Measurements from ENCODE around the gene ZFP69B.
A peak's percentile ranks its signal among the peaks of the same experiment; 100 is the strongest.

ZFP69B gene

DNA sequence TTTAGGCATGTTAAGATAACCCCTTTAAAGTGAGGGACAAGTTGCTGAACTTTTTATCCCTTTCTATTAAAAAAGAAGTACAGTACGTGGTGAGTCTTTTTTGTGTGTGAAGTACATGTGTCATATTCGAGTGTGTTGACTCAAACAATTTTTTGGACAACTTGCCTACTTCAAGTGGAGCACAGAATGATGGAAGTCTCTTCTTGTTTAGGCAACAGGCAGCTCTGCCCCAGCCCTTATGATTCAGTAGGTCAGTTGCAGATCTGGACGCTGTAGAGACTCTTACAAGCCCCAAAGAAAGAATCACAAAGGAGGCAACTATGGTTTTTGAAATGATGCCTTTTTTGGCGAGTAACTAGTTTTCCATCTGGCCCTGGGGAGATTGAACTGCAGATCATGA is 14.4 kb upstream of the ZFP69B start:
- no peak for DNase-seq (ENCODE audit: extremely low read depth, low read depth)

GRCh38 chr1:40438391-40439015 is 11.8 kb upstream of the ZFP69B start:
- peak; percentile 61 for TF ChIP-seq CTCF (IDR thresholded peaks at IDR 0.05; ENCODE audit: low read depth, low read length)
- no peak for DNase-seq (ENCODE audit: extremely low read depth, low read depth)

More for the DNA sequence above, 14.4 kb upstream of the ZFP69B start:
- TF ChIP-seq CTCF (IDR thresholded peaks at IDR 0.05; ENCODE audit: low read depth, low read length), result no peak

DNA sequence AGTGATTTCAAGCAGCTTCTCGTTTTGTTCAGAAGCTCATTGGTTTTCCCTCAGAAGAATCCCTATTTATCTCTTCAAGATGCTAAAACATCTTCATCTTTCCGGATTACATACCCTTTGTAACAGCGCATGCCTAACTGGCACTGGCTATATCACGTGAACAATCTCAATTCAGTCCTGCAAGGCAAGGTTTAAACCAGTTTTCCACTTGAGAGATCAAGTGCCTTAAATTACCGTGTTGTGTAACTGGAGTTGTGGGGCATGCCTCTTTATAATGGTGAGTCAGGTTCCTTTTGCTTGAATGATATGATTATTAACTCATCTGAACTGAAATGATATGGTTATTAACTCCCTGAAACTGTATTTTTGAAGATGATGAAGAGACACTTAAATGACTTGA is 11.0 kb upstream of the ZFP69B start:
- no peak for TF ChIP-seq CTCF (IDR thresholded peaks at IDR 0.05; ENCODE audit: low read depth, low read length)

GRCh38 chr1:40450495-40451237 is 390 bp downstream of the ZFP69B start:
- no peak for DNase-seq (ENCODE audit: extremely low read depth, low read depth)
- TF ChIP-seq CTCF (IDR thresholded peaks at IDR 0.05; ENCODE audit: low read depth, low read length), result no peak

More for the DNA sequence above, 11.0 kb upstream of the ZFP69B start:
- no peak for DNase-seq (ENCODE audit: extremely low read depth, low read depth)

DNA sequence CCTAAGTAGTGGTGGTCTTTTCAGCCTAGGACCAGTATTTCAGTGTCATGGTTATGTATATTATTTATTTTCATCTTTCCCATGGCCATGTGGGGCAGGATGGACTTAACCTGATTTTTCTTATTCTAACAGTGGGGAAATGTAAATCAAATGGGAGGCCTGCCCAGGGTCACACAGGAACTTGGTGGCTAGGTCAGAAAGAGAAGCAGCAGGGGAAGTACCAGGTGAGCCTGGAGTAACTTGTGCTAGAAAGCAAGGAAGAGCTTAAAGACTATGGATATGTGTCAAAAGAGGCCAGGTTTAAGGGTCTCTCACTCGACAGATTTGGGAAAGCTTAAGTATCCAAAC is 936 bp downstream of the ZFP69B start:
- DNase-seq (ENCODE audit: extremely low read depth, low read depth), result no peak
- no peak for TF ChIP-seq CTCF (IDR thresholded peaks at IDR 0.05; ENCODE audit: low read depth, low read length)

DNA sequence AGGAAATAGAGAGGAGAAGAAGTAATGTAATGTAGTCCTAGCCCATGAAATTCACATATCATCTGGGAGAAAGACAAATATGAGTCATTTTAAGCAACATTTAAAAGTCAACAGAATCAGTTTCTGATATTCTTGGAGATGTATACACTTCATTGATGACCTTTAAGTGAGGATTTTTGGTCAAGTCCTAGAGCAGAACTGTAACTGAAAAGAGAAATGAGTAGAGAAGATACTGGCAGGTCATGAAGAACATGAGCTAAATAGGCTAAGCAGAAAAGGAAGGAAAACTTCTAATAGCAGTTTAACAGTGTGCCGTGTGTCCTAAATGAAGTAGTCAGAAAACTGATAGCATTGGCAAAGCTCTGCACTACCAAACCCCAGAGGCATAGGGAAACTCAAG is 4.6 kb downstream of the ZFP69B start:
- DNase-seq (ENCODE audit: extremely low read depth, low read depth), result no peak
- no peak for TF ChIP-seq CTCF (IDR thresholded peaks at IDR 0.05; ENCODE audit: low read depth, low read length)

GRCh38 chr1:40462956-40463590 is 12.8 kb downstream of the ZFP69B start:
- TF ChIP-seq CTCF (IDR thresholded peaks at IDR 0.05; ENCODE audit: low read depth, low read length), result no peak
- DNase-seq (ENCODE audit: extremely low read depth, low read depth), result no peak
